ENCODE results near the gene C6orf89.
"Not testable (repeated sequence)": the region's sequence is repeated elsewhere in the genome, so short reads cannot be mapped to it uniquely, and the experiment has no call there.

The C6orf89 gene

GRCh38 chr6:36888654-36889481 lies 3.1 kb downstream of the C6orf89 start:
- Mint-ChIP-seq H3K9me3 (peaks cover 0 to 2% of the 10 kb centered on the region in 2 donors), H3K27ac (no peak overlapping the region)

GRCh38 chr6:36890112-36890663 lies 4.4 kb downstream of the C6orf89 start:
- Mint-ChIP-seq H3K36me3 (peaks cover 6% of the 10 kb centered on the region in 2 donors), H3K4me1 (peaks cover 22 to 31% of the 10 kb centered on the region in 2 donors), H3K27ac (no peak overlapping the region), H3K27me3 (no peaks in the 10 kb centered on the region), H3K4me3 (no peak overlapping the region), H3K9me3 (peaks cover 0 to 2% of the 10 kb centered on the region in 2 donors)
- ATAC-seq (replicated peaks) (no peak), DNase-seq (no peak)

More at GRCh38 chr6:36888654-36889481, 3.1 kb downstream of the C6orf89 start:
- Mint-ChIP-seq H3K36me3 (peaks cover 0 to 3% of the 10 kb centered on the region in 2 donors), H3K4me1 (peaks cover 25 to 30% of the 10 kb centered on the region in 2 donors), H3K27me3 (no peaks in the 10 kb centered on the region), H3K4me3 (peak overlapping the region in 1 of 2 donors; percentile 8)
- DNase-seq: no peak
- no peak for ATAC-seq (replicated peaks)

GRCh38 chr6:36891153-36891552 lies 5.4 kb downstream of the C6orf89 start:
- DNase-seq; H3K27ac Mint-ChIP-seq; H3K27me3 Mint-ChIP-seq; ATAC-seq (replicated peaks); H3K9me3 Mint-ChIP-seq; H3K4me3 Mint-ChIP-seq: not testable (repeated sequence)
- Mint-ChIP-seq H3K4me1 (peaks cover 18 to 29% of the 10 kb centered on the region in 2 donors), H3K36me3 (peaks cover 10 to 12% of the 10 kb centered on the region in 2 donors)

GRCh38 chr6:36893976-36894932 lies 8.5 kb downstream of the C6orf89 start:
- DNase-seq: no peak
- Mint-ChIP-seq H3K27ac (no peak overlapping the region), H3K9me3 (peaks cover 0 to 2% of the 10 kb centered on the region in 2 donors), H3K27me3 (no peaks in the 10 kb centered on the region), H3K4me1 (peaks cover 4 to 7% of the 10 kb centered on the region in 2 donors), H3K36me3 (peaks cover 12 to 15% of the 10 kb centered on the region in 2 donors), H3K4me3 (no peak overlapping the region)
- no peak for ATAC-seq (replicated peaks)

GRCh38 chr6:36897609-36898008 lies 11.9 kb downstream of the C6orf89 start:
- no peak for ATAC-seq (replicated peaks)
- Mint-ChIP-seq H3K27me3 (no peaks in the 10 kb centered on the region), H3K27ac (no peak overlapping the region), H3K9me3 (no peaks in the 10 kb centered on the region), H3K4me3 (no peak overlapping the region), H3K36me3 (peaks cover 14 to 22% of the 10 kb centered on the region in 2 donors), H3K4me1 (peaks cover 2 to 5% of the 10 kb centered on the region in 2 donors)
- DNase-seq: no peak

GRCh38 chr6:36904114-36904513 lies 18.4 kb downstream of the C6orf89 start:
- no peaks in the 10 kb centered on the region for H3K27me3 Mint-ChIP-seq
- no peak overlapping the region for H3K27ac Mint-ChIP-seq
- no peak overlapping the region for H3K4me3 Mint-ChIP-seq
- DNase-seq (no peak), ATAC-seq (replicated peaks) (no peak)
- H3K36me3 Mint-ChIP-seq: peaks cover 33 to 55% of the 10 kb centered on the region in 2 donors
- H3K4me1 Mint-ChIP-seq: peaks cover 0 to 4% of the 10 kb centered on the region in 2 donors
- no peaks in the 10 kb centered on the region for H3K9me3 Mint-ChIP-seq

- Mint-ChIP-seq H3K4me1 (peaks cover 0 to 4% of the 10 kb centered on the region in 2 donors), H3K9me3 (no peaks in the 10 kb centered on the region), H3K4me3 (no peak overlapping the region), H3K36me3 (peaks cover 34 to 54% of the 10 kb centered on the region in 2 donors), H3K27me3 (no peaks in the 10 kb centered on the region), H3K27ac (no peak overlapping the region)
- DNase-seq (no peak), ATAC-seq (replicated peaks) (no peak)
Observed at GRCh38 chr6:36904851-36905393, 19.2 kb downstream of the C6orf89 start.

- no peaks in the 10 kb centered on the region for H3K27me3 Mint-ChIP-seq
- no peak overlapping the region for H3K4me3 Mint-ChIP-seq
- ATAC-seq (replicated peaks) (no peak), DNase-seq (no peak)
- no peaks in the 10 kb centered on the region for H3K9me3 Mint-ChIP-seq
- H3K27ac Mint-ChIP-seq: no peak overlapping the region
- peaks cover 35 to 56% of the 10 kb centered on the region in 2 donors for H3K36me3 Mint-ChIP-seq
- H3K4me1 Mint-ChIP-seq: peaks cover 3 to 6% of the 10 kb centered on the region in 2 donors
Observed at GRCh38 chr6:36906539-36907325, 21.0 kb downstream of the C6orf89 start.

GRCh38 chr6:36907781-36908180 lies 22.0 kb downstream of the C6orf89 start:
- Mint-ChIP-seq H3K36me3 (peaks cover 37 to 57% of the 10 kb centered on the region in 2 donors), H3K27ac (peak overlapping the region; percentile 27)

GRCh38 chr6:36908747-36909146 lies 23.0 kb downstream of the C6orf89 start:
- Mint-ChIP-seq H3K27ac (no peak overlapping the region), H3K27me3 (no peaks in the 10 kb centered on the region), H3K36me3 (peaks cover 35 to 56% of the 10 kb centered on the region in 2 donors), H3K4me1 (peaks cover 17 to 21% of the 10 kb centered on the region in 2 donors), H3K4me3 (no peak overlapping the region), H3K9me3 (no peaks in the 10 kb centered on the region)
- ATAC-seq (replicated peaks) (no peak), DNase-seq (no peak)

More at GRCh38 chr6:36907781-36908180, 22.0 kb downstream of the C6orf89 start:
- Mint-ChIP-seq H3K4me1 (peaks cover 13 to 15% of the 10 kb centered on the region in 2 donors), H3K4me3 (no peak overlapping the region), H3K9me3 (no peaks in the 10 kb centered on the region), H3K27me3 (no peaks in the 10 kb centered on the region)
- ATAC-seq (replicated peaks) (no peak), DNase-seq (no peak)

GRCh38 chr6:36912030-36912454 lies 26.3 kb downstream of the C6orf89 start:
- Mint-ChIP-seq H3K36me3 (peaks cover 29 to 49% of the 10 kb centered on the region in 2 donors), H3K27me3 (no peaks in the 10 kb centered on the region), H3K9me3 (no peaks in the 10 kb centered on the region), H3K4me3 (peak overlapping the region; percentile 33 to 37), H3K27ac (peak overlapping the region; percentile 80), H3K4me1 (peaks cover 20 to 28% of the 10 kb centered on the region in 2 donors)
- ATAC-seq (replicated peaks): peak; percentile 41 to 43
- DNase-seq: no peak

- H3K4me3 Mint-ChIP-seq: peak overlapping the region in 1 of 2 donors; percentile 37
- peak; percentile 39 for DNase-seq
- H3K27ac Mint-ChIP-seq: peak overlapping the region; percentile 62
- no peaks in the 10 kb centered on the region for H3K27me3 Mint-ChIP-seq
- no peaks in the 10 kb centered on the region for H3K9me3 Mint-ChIP-seq
- H3K36me3 Mint-ChIP-seq: peaks cover 28 to 47% of the 10 kb centered on the region in 2 donors
- peaks cover 20 to 28% of the 10 kb centered on the region in 2 donors for H3K4me1 Mint-ChIP-seq
- ATAC-seq (replicated peaks): peak; percentile 91 to 94
Observed at GRCh38 chr6:36912586-36912985, 26.8 kb downstream of the C6orf89 start.

GRCh38 chr6:36913082-36913481 lies 27.3 kb downstream of the C6orf89 start:
- Mint-ChIP-seq H3K27ac (peak overlapping the region; percentile 62), H3K4me1 (peaks cover 17 to 28% of the 10 kb centered on the region in 2 donors), H3K9me3 (no peaks in the 10 kb centered on the region), H3K4me3 (no peak overlapping the region), H3K36me3 (peaks cover 25 to 42% of the 10 kb centered on the region in 2 donors), H3K27me3 (no peaks in the 10 kb centered on the region)
- DNase-seq: no peak
- ATAC-seq (replicated peaks): peak in 1 of 2 donors; percentile 4

Data from stimulated activated naive B cell treated with anti-CD40 and anti-IgM and Interleukin-4, amounts not matched to agents 10 μg/mL and 1 μg/mL and 100 μg/mL, for 72 hours (primary cell).